ENCODE measurements around the gene UBE2QL1. TPM values are rescaled to one million over a fixed set of nuclear protein-coding genes. Genes with fewer than 3 reads are reported as not detected.

The UBE2QL1 gene
- total and polyA plus RNA-seq, 5 donors from 2014 or later, result not detected

GRCh38 chr5:6443326-6443725, 5.3 kb upstream of the UBE2QL1 start:
- Mint-ChIP-seq H3K4me3 (no peak overlapping the region), H3K27me3 (peaks cover 20% of the 10 kb centered on the region), H3K36me3 (no peaks in the 10 kb centered on the region), H3K9me3 (peaks cover 0 to 19% (median 2%) of the 10 kb centered on the region in 7 donors), H3K4me1 (no peaks in the 10 kb centered on the region), H3K27ac (no peak overlapping the region)
- ATAC-seq (ENCODE audit: low read depth in 2 of 2), result no peak
- H3K4me1 ChIP-seq (ENCODE audit: control insufficient read depth, insufficient read depth, low read length, poor library complexity, severe bottlenecking), result no peaks in the 10 kb centered on the region
- H3K9me3 ChIP-seq (ENCODE audit: control insufficient read depth in 2 of 2, low read length in 2 of 2), result no peaks in the 10 kb centered on the region
- H3K36me3 ChIP-seq (ENCODE audit: control insufficient read depth, insufficient read depth, low read length), result no peaks in the 10 kb centered on the region
- no peak overlapping the region for H3K27ac ChIP-seq (ENCODE audit: insufficient read depth, low read length, poor library complexity, severe bottlenecking)
- H3K4me3 ChIP-seq (ENCODE audit: low read depth, low read length), result no peak overlapping the region
- peaks cover 6% of the 10 kb centered on the region for H3K27me3 ChIP-seq (ENCODE audit: control insufficient read depth, insufficient read depth, low read length)
- DNase-seq, result no peak

- Mint-ChIP-seq H3K27me3 (peaks cover 40% of the 10 kb centered on the region), H3K4me3 (no peak overlapping the region), H3K4me1 (peaks cover 0 to 14% (median 6%) of the 10 kb centered on the region in 4 donors), H3K27ac (no peak overlapping the region), H3K9me3 (peaks cover 0 to 16% (median 3%) of the 10 kb centered on the region in 7 donors), H3K36me3 (no peaks in the 10 kb centered on the region)
- Histone ChIP-seq H3K4me3 (ENCODE audit: low read depth, low read length) (no peak overlapping the region), H3K27me3 (ENCODE audit: control insufficient read depth, insufficient read depth, low read length) (peaks cover 10% of the 10 kb centered on the region), H3K4me1 (ENCODE audit: control insufficient read depth, insufficient read depth, low read length, poor library complexity, severe bottlenecking) (no peaks in the 10 kb centered on the region), H3K27ac (ENCODE audit: insufficient read depth, low read length, poor library complexity, severe bottlenecking) (no peak overlapping the region), H3K36me3 (ENCODE audit: control insufficient read depth, insufficient read depth, low read length) (no peaks in the 10 kb centered on the region), H3K9me3 (ENCODE audit: control insufficient read depth in 2 of 2, low read length in 2 of 2) (no peaks in the 10 kb centered on the region)
- ATAC-seq (ENCODE audit: low read depth in 2 of 2) (no peak), DNase-seq (no peak)
Measured at GRCh38 chr5:6446042-6446441, 2.6 kb upstream of the UBE2QL1 start.

GRCh38 chr5:6446626-6447309, 1.9 kb upstream of the UBE2QL1 start:
- Mint-ChIP-seq H3K4me1 (peaks cover 0 to 14% (median 6%) of the 10 kb centered on the region in 4 donors), H3K4me3 (no peak overlapping the region), H3K9me3 (peaks cover 0 to 14% (median 1%) of the 10 kb centered on the region in 7 donors), H3K27me3 (peaks cover 47% of the 10 kb centered on the region), H3K36me3 (no peaks in the 10 kb centered on the region), H3K27ac (no peak overlapping the region)
- DNase-seq, result peak in 1 of 3 donors; percentile 4
- Histone ChIP-seq H3K4me3 (ENCODE audit: low read depth, low read length) (no peak overlapping the region), H3K36me3 (ENCODE audit: control insufficient read depth, insufficient read depth, low read length) (no peaks in the 10 kb centered on the region), H3K27me3 (ENCODE audit: control insufficient read depth, insufficient read depth, low read length) (peaks cover 14% of the 10 kb centered on the region), H3K4me1 (ENCODE audit: control insufficient read depth, insufficient read depth, low read length, poor library complexity, severe bottlenecking) (no peaks in the 10 kb centered on the region), H3K27ac (ENCODE audit: insufficient read depth, low read length, poor library complexity, severe bottlenecking) (no peak overlapping the region), H3K9me3 (ENCODE audit: control insufficient read depth in 2 of 2, low read length in 2 of 2) (no peaks in the 10 kb centered on the region)
- no peak for ATAC-seq (ENCODE audit: low read depth in 2 of 2)

GRCh38 chr5:6447384-6448140, 1.1 kb upstream of the UBE2QL1 start:
- peaks cover 19% of the 10 kb centered on the region for H3K27me3 ChIP-seq (ENCODE audit: control insufficient read depth, insufficient read depth, low read length)
- H3K27ac ChIP-seq (ENCODE audit: insufficient read depth, low read length, poor library complexity, severe bottlenecking), result no peak overlapping the region
- Mint-ChIP-seq H3K36me3 (no peaks in the 10 kb centered on the region), H3K9me3 (peaks cover 0 to 11% (median 0%) of the 10 kb centered on the region in 7 donors), H3K4me1 (peaks cover 0 to 14% (median 6%) of the 10 kb centered on the region in 4 donors), H3K27ac (no peak overlapping the region), H3K4me3 (no peak overlapping the region), H3K27me3 (peaks cover 54% of the 10 kb centered on the region)
- H3K9me3 ChIP-seq (ENCODE audit: control insufficient read depth in 2 of 2, low read length in 2 of 2), result no peaks in the 10 kb centered on the region
- H3K36me3 ChIP-seq (ENCODE audit: control insufficient read depth, insufficient read depth, low read length), result no peaks in the 10 kb centered on the region
- no peak overlapping the region for H3K4me3 ChIP-seq (ENCODE audit: low read depth, low read length)
- DNase-seq, result no peak
- no peak for ATAC-seq (ENCODE audit: low read depth in 2 of 2)
- H3K4me1 ChIP-seq (ENCODE audit: control insufficient read depth, insufficient read depth, low read length, poor library complexity, severe bottlenecking), result no peaks in the 10 kb centered on the region

GRCh38 chr5:6448141-6448491, 543 bp upstream of the UBE2QL1 start:
- H3K27ac Mint-ChIP-seq, result no peak overlapping the region
- no peaks in the 10 kb centered on the region for H3K4me1 ChIP-seq (ENCODE audit: control insufficient read depth, insufficient read depth, low read length, poor library complexity, severe bottlenecking)
- H3K36me3 ChIP-seq (ENCODE audit: control insufficient read depth, insufficient read depth, low read length), result no peaks in the 10 kb centered on the region
- H3K27me3 Mint-ChIP-seq, result peaks cover 53% of the 10 kb centered on the region
- no peak overlapping the region for H3K27ac ChIP-seq (ENCODE audit: insufficient read depth, low read length, poor library complexity, severe bottlenecking)
- H3K36me3 Mint-ChIP-seq, result no peaks in the 10 kb centered on the region
- no peak for ATAC-seq (ENCODE audit: low read depth in 2 of 2)
- H3K4me3 Mint-ChIP-seq, result no peak overlapping the region
- no peaks in the 10 kb centered on the region for H3K9me3 ChIP-seq (ENCODE audit: control insufficient read depth in 2 of 2, low read length in 2 of 2)
- peaks cover 0 to 14% (median 6%) of the 10 kb centered on the region in 4 donors for H3K4me1 Mint-ChIP-seq
- H3K4me3 ChIP-seq (ENCODE audit: low read depth, low read length), result no peak overlapping the region
- H3K27me3 ChIP-seq (ENCODE audit: control insufficient read depth, insufficient read depth, low read length), result peaks cover 22% of the 10 kb centered on the region
- peaks cover 0 to 6% (median 0%) of the 10 kb centered on the region in 7 donors for H3K9me3 Mint-ChIP-seq
- no peak for DNase-seq

- Histone ChIP-seq H3K27me3 (ENCODE audit: control insufficient read depth, insufficient read depth, low read length) (peaks cover 23% of the 10 kb centered on the region), H3K4me1 (ENCODE audit: control insufficient read depth, insufficient read depth, low read length, poor library complexity, severe bottlenecking) (no peaks in the 10 kb centered on the region), H3K4me3 (ENCODE audit: low read depth, low read length) (no peak overlapping the region), H3K27ac (ENCODE audit: insufficient read depth, low read length, poor library complexity, severe bottlenecking) (no peak overlapping the region), H3K36me3 (ENCODE audit: control insufficient read depth, insufficient read depth, low read length) (no peaks in the 10 kb centered on the region), H3K9me3 (ENCODE audit: control insufficient read depth in 2 of 2, low read length in 2 of 2) (no peaks in the 10 kb centered on the region)
- Mint-ChIP-seq H3K27ac (peak overlapping the region in 1 of 3 donors; percentile 71), H3K4me3 (peak overlapping the region in 3 of 4 donors; percentile 34 to 88 (median 83)), H3K36me3 (no peaks in the 10 kb centered on the region), H3K27me3 (peaks cover 40% of the 10 kb centered on the region), H3K9me3 (peaks cover 0 to 4% (median 0%) of the 10 kb centered on the region in 7 donors), H3K4me1 (peaks cover 0 to 14% (median 6%) of the 10 kb centered on the region in 4 donors)
- DNase-seq (no peak), ATAC-seq (ENCODE audit: low read depth in 2 of 2) (no peak)
Measured at GRCh38 chr5:6449465-6450158, 953 bp downstream of the UBE2QL1 start.

- no peaks in the 10 kb centered on the region for H3K4me1 ChIP-seq (ENCODE audit: control insufficient read depth, insufficient read depth, low read length, poor library complexity, severe bottlenecking)
- Mint-ChIP-seq H3K27me3 (peaks cover 36% of the 10 kb centered on the region), H3K4me1 (peaks cover 0 to 14% (median 6%) of the 10 kb centered on the region in 4 donors), H3K9me3 (peaks cover 0 to 2% (median 0%) of the 10 kb centered on the region in 7 donors), H3K27ac (no peak overlapping the region), H3K36me3 (no peaks in the 10 kb centered on the region), H3K4me3 (peak overlapping the region in 3 of 4 donors; percentile 17 to 34 (median 26))
- H3K27ac ChIP-seq (ENCODE audit: insufficient read depth, low read length, poor library complexity, severe bottlenecking), result no peak overlapping the region
- H3K27me3 ChIP-seq (ENCODE audit: control insufficient read depth, insufficient read depth, low read length), result peaks cover 23% of the 10 kb centered on the region
- ATAC-seq (ENCODE audit: low read depth in 2 of 2) (no peak), DNase-seq (no peak)
- H3K4me3 ChIP-seq (ENCODE audit: low read depth, low read length), result no peak overlapping the region
- no peaks in the 10 kb centered on the region for H3K36me3 ChIP-seq (ENCODE audit: control insufficient read depth, insufficient read depth, low read length)
- no peaks in the 10 kb centered on the region for H3K9me3 ChIP-seq (ENCODE audit: control insufficient read depth in 2 of 2, low read length in 2 of 2)
Measured at GRCh38 chr5:6450319-6450833, 1.7 kb downstream of the UBE2QL1 start.
